ENCODE data around the gene SLC45A1.

The SLC45A1 gene

GRCh38 chr1:8363186-8363766 lies 45.4 kb downstream of the SLC45A1 start:
- Histone ChIP-seq H3K4me1 (ENCODE audit: insufficient read depth, low read length, poor library complexity, severe bottlenecking) (no peaks in the 10 kb centered on the region), H3K9me2 (replicated peaks; ENCODE audit: low read depth, low read length) (no peaks in the 10 kb centered on the region), H3K9me3 (ENCODE audit: insufficient read depth, low read depth, low read length) (no peaks in the 10 kb centered on the region), H3K9ac (ENCODE audit: low read depth, low read length, poor library complexity, severe bottlenecking) (no peak overlapping the region), H2AFZ (ENCODE audit: low read length) (no peak overlapping the region), H3K4me2 (ENCODE audit: low read depth, low read length, poor library complexity, severe bottlenecking) (no peak overlapping the region), H3K36me3 (ENCODE audit: insufficient read depth, low read length) (peaks cover 78% of the 10 kb centered on the region; the same call in 1 of the 2 replicates), H3K27me3 (ENCODE audit: insufficient read depth, low read length, poor library complexity, severe bottlenecking) (no peaks in the 10 kb centered on the region), H3K79me2 (ENCODE audit: insufficient read depth, low read length) (peaks cover 30% of the 10 kb centered on the region), H4K20me1 (ENCODE audit: insufficient read depth, low read length, poor library complexity, severe bottlenecking) (peaks cover 27% of the 10 kb centered on the region), H3F3A (ENCODE audit: low read depth) (no peaks in the 10 kb centered on the region), H3K4me3 (ENCODE audit: low read length, poor library complexity, severe bottlenecking) (no peak overlapping the region)
- TF ChIP-seq CTCF (conservative IDR thresholded peaks at IDR 0.05; ENCODE audit: low read length) (no peak), EZH2phosphoT487 (IDR thresholded peaks at IDR 0.05; ENCODE audit: borderline replicate concordance) (no peak)

GRCh38 chr1:8363767-8364301 lies 45.9 kb downstream of the SLC45A1 start:
- H3K36me3 ChIP-seq (ENCODE audit: insufficient read depth, low read length) = peaks cover 73% of the 10 kb centered on the region; the same call in 1 of the 2 replicates
- H3K4me2 ChIP-seq (ENCODE audit: low read depth, low read length, poor library complexity, severe bottlenecking) = no peak overlapping the region
- H3K4me3 ChIP-seq (ENCODE audit: low read length, poor library complexity, severe bottlenecking) = no peak overlapping the region
- H3K79me2 ChIP-seq (ENCODE audit: insufficient read depth, low read length) = peaks cover 33% of the 10 kb centered on the region
- no peaks in the 10 kb centered on the region for H3K9me2 ChIP-seq (replicated peaks; ENCODE audit: low read depth, low read length)
- peaks cover 32% of the 10 kb centered on the region for H4K20me1 ChIP-seq (ENCODE audit: insufficient read depth, low read length, poor library complexity, severe bottlenecking)
- no peaks in the 10 kb centered on the region for H3K27me3 ChIP-seq (ENCODE audit: insufficient read depth, low read length, poor library complexity, severe bottlenecking)
- H3K4me1 ChIP-seq (ENCODE audit: insufficient read depth, low read length, poor library complexity, severe bottlenecking) = no peaks in the 10 kb centered on the region
- TF ChIP-seq CTCF (conservative IDR thresholded peaks at IDR 0.05; ENCODE audit: low read length) (no peak), EZH2phosphoT487 (IDR thresholded peaks at IDR 0.05; ENCODE audit: borderline replicate concordance) (no peak)
- H2AFZ ChIP-seq (ENCODE audit: low read length) = no peak overlapping the region
- H3F3A ChIP-seq (ENCODE audit: low read depth) = no peaks in the 10 kb centered on the region
- H3K9ac ChIP-seq (ENCODE audit: low read depth, low read length, poor library complexity, severe bottlenecking) = no peak overlapping the region
- no peaks in the 10 kb centered on the region for H3K9me3 ChIP-seq (ENCODE audit: insufficient read depth, low read depth, low read length)

- Histone ChIP-seq H3K36me3 (ENCODE audit: insufficient read depth, low read length) (peaks cover 63% of the 10 kb centered on the region; the same call in 1 of the 2 replicates), H3K9ac (ENCODE audit: low read depth, low read length, poor library complexity, severe bottlenecking) (no peak overlapping the region)
Measured at GRCh38 chr1:8364528-8365442, 46.9 kb downstream of the SLC45A1 start.

More at GRCh38 chr1:8364528-8365442, 46.9 kb downstream of the SLC45A1 start:
- H3F3A ChIP-seq (ENCODE audit: low read depth) = no peaks in the 10 kb centered on the region
- no peaks in the 10 kb centered on the region for H3K9me3 ChIP-seq (ENCODE audit: insufficient read depth, low read depth, low read length)
- H4K20me1 ChIP-seq (ENCODE audit: insufficient read depth, low read length, poor library complexity, severe bottlenecking) = peaks cover 38% of the 10 kb centered on the region
- peaks cover 40% of the 10 kb centered on the region for H3K79me2 ChIP-seq (ENCODE audit: insufficient read depth, low read length)
- no peak overlapping the region for H2AFZ ChIP-seq (ENCODE audit: low read length)
- TF ChIP-seq EZH2phosphoT487 (IDR thresholded peaks at IDR 0.05; ENCODE audit: borderline replicate concordance) (no peak), CTCF (conservative IDR thresholded peaks at IDR 0.05; ENCODE audit: low read length) (no peak)
- no peaks in the 10 kb centered on the region for H3K9me2 ChIP-seq (replicated peaks; ENCODE audit: low read depth, low read length)
- H3K4me1 ChIP-seq (ENCODE audit: insufficient read depth, low read length, poor library complexity, severe bottlenecking) = no peaks in the 10 kb centered on the region
- no peaks in the 10 kb centered on the region for H3K27me3 ChIP-seq (ENCODE audit: insufficient read depth, low read length, poor library complexity, severe bottlenecking)
- H3K4me2 ChIP-seq (ENCODE audit: low read depth, low read length, poor library complexity, severe bottlenecking) = no peak overlapping the region
- H3K4me3 ChIP-seq (ENCODE audit: low read length, poor library complexity, severe bottlenecking) = no peak overlapping the region

All from Loucy (cell line).